Urinary bladder (tissue), 4 donors: ENCODE data around the gene GARNL3. TPM values are rescaled to one million over a fixed set of nuclear protein-coding genes. Genes with fewer than 3 reads are reported as not detected.

Source experiments
- DNase-seq: peaks from one replicate; pipeline ENCODE4 v3.0.0-alpha.2; 2015; ENCODE audit errors: extremely low spot score
- H3K27ac ChIP-seq: one replicate; pipeline ENCODE4 v1.5.1; 2013; ENCODE audit warnings: low read depth, mild to moderate bottlenecking, moderate library complexity
- H3K36me3 ChIP-seq: one replicate; pipeline ENCODE4 v1.6.1; 2013; ENCODE audit warnings: mild to moderate bottlenecking, moderate library complexity; ENCODE audit not compliant: insufficient read depth
- H3K4me1 ChIP-seq: one replicate; pipeline ENCODE4 v1.6.1; 2013; ENCODE audit warnings: mild to moderate bottlenecking, moderate library complexity; ENCODE audit not compliant: insufficient read depth
- H3K4me3 ChIP-seq: one replicate; pipeline ENCODE4 v1.5.1; 2013; ENCODE audit warnings: low read depth, low read length
- WGBS: extraction: QIAGEN DNeasy Blood & Tissue Kit; methylation state at CpG from one replicate; pipeline ENCODE4 v1.1.7; 2013; 5-methylcytosine and 5-hydroxymethylcytosine counted together
- polyA plus RNA-seq: library from polyadenylated mRNA; stranded (reverse); fragments of 200-250 nt; gene quantifications from one replicate; pipeline ENCODE4 v1.2.3, GENCODE V29; 2013
- total RNA-seq: library from RNA; depleted of rRNA; stranded (reverse); fragments of >200 nt; gene quantifications from one replicate; pipeline ENCODE4 v1.2.3, GENCODE V29; 2014
- donor health status: healthy with polysubstance abuse.
- donor health status: healthy.

Gene GARNL3
- total and polyA plus RNA-seq, 2 donors = 22.0 to 58.0 TPM

- WGBS = 98% methylated on average over 1 of the region's 1 CpG
- Histone ChIP-seq H3K4me3 (no peak overlapping the region), H3K4me1 (no peaks in the 10 kb centered on the region), H3K27ac (no peak overlapping the region), H3K36me3 (peaks cover 2% of the 10 kb centered on the region)
- no peak for DNase-seq
Measured at GRCh38 chr9:127277770-127278169, 13.2 kb downstream of the GARNL3 start.

GRCh38 chr9:127278372-127278771 lies 13.8 kb downstream of the GARNL3 start:
- 94% methylated on average over 2 of the region's 2 CpGs for WGBS
- Histone ChIP-seq H3K4me1 (no peaks in the 10 kb centered on the region), H3K27ac (no peak overlapping the region), H3K36me3 (no peaks in the 10 kb centered on the region), H3K4me3 (no peak overlapping the region)
- no peak for DNase-seq

- Histone ChIP-seq H3K4me3 (no peak overlapping the region), H3K4me1 (no peaks in the 10 kb centered on the region), H3K27ac (no peak overlapping the region), H3K36me3 (no peaks in the 10 kb centered on the region)
- 57% methylated on average over 3 of the region's 3 CpGs for WGBS
- no peak for DNase-seq
Measured at GRCh38 chr9:127279717-127280285, 15.2 kb downstream of the GARNL3 start.

- H3K4me3 ChIP-seq = no peak overlapping the region
- 77% methylated on average over 8 of the region's 8 CpGs for WGBS
- no peak for DNase-seq
Measured at GRCh38 chr9:127280880-127281660, 16.5 kb downstream of the GARNL3 start.

GRCh38 chr9:127281891-127282290 lies 17.3 kb downstream of the GARNL3 start:
- H3K4me3 ChIP-seq = no peak overlapping the region
- DNase-seq = no peak
- H3K27ac ChIP-seq = no peak overlapping the region
- H3K36me3 ChIP-seq = no peaks in the 10 kb centered on the region
- no peaks in the 10 kb centered on the region for H3K4me1 ChIP-seq

More at GRCh38 chr9:127280880-127281660, 16.5 kb downstream of the GARNL3 start:
- H3K27ac ChIP-seq = no peak overlapping the region
- no peaks in the 10 kb centered on the region for H3K4me1 ChIP-seq
- H3K36me3 ChIP-seq = no peaks in the 10 kb centered on the region

- no peak overlapping the region for H3K27ac ChIP-seq
- no peaks in the 10 kb centered on the region for H3K4me1 ChIP-seq
- H3K36me3 ChIP-seq = no peaks in the 10 kb centered on the region
- DNase-seq = no peak
- no peak overlapping the region for H3K4me3 ChIP-seq
Measured at GRCh38 chr9:127282611-127283010, 18.0 kb downstream of the GARNL3 start.

- 97% methylated on average over 3 of the region's 3 CpGs for WGBS
- no peak for DNase-seq
- H3K4me1 ChIP-seq = no peaks in the 10 kb centered on the region
- H3K27ac ChIP-seq = no peak overlapping the region
- H3K4me3 ChIP-seq = no peak overlapping the region
- H3K36me3 ChIP-seq = no peaks in the 10 kb centered on the region
Measured at GRCh38 chr9:127283135-127283534, 18.6 kb downstream of the GARNL3 start.

GRCh38 chr9:127283917-127284497 lies 19.4 kb downstream of the GARNL3 start:
- H3K27ac ChIP-seq = no peak overlapping the region
- WGBS = 25% methylated on average over 2 of the region's 2 CpGs
- no peaks in the 10 kb centered on the region for H3K4me1 ChIP-seq
- no peak overlapping the region for H3K4me3 ChIP-seq
- no peak for DNase-seq
- no peaks in the 10 kb centered on the region for H3K36me3 ChIP-seq

- no peak for DNase-seq
- Histone ChIP-seq H3K36me3 (no peaks in the 10 kb centered on the region), H3K4me3 (no peak overlapping the region), H3K4me1 (no peaks in the 10 kb centered on the region), H3K27ac (no peak overlapping the region)
Measured at GRCh38 chr9:127285965-127286364, 21.4 kb downstream of the GARNL3 start.

- Histone ChIP-seq H3K27ac (no peak overlapping the region), H3K4me1 (peaks cover 2% of the 10 kb centered on the region), H3K36me3 (no peaks in the 10 kb centered on the region), H3K4me3 (no peak overlapping the region)
- 92% methylated on average over 3 of the region's 3 CpGs for WGBS
- DNase-seq = no peak
Measured at GRCh38 chr9:127290561-127291065, 26.0 kb downstream of the GARNL3 start.

- DNase-seq = no peak
- Histone ChIP-seq H3K27ac (no peak overlapping the region), H3K4me1 (peaks cover 2% of the 10 kb centered on the region), H3K36me3 (no peaks in the 10 kb centered on the region), H3K4me3 (no peak overlapping the region)
- WGBS = 95% methylated on average over 4 of the region's 4 CpGs
Measured at GRCh38 chr9:127291246-127291778, 26.7 kb downstream of the GARNL3 start.

GRCh38 chr9:127292415-127292814 lies 27.8 kb downstream of the GARNL3 start:
- 96% methylated on average over 4 of the region's 4 CpGs for WGBS
- no peak overlapping the region for H3K27ac ChIP-seq
- no peak for DNase-seq

GRCh38 chr9:127293328-127293727 lies 28.8 kb downstream of the GARNL3 start:
- 39% methylated on average over 5 of the region's 5 CpGs for WGBS
- no peak for DNase-seq
- Histone ChIP-seq H3K4me3 (no peak overlapping the region), H3K36me3 (no peaks in the 10 kb centered on the region), H3K27ac (no peak overlapping the region), H3K4me1 (peaks cover 2% of the 10 kb centered on the region)

More at GRCh38 chr9:127292415-127292814, 27.8 kb downstream of the GARNL3 start:
- Histone ChIP-seq H3K4me3 (no peak overlapping the region), H3K36me3 (no peaks in the 10 kb centered on the region), H3K4me1 (peaks cover 2% of the 10 kb centered on the region)

- no peaks in the 10 kb centered on the region for H3K36me3 ChIP-seq
- WGBS = 43% methylated on average over 1 of the region's 1 CpG
- DNase-seq = no peak
Measured at GRCh38 chr9:127293767-127294166, 29.2 kb downstream of the GARNL3 start.

More at GRCh38 chr9:127293767-127294166, 29.2 kb downstream of the GARNL3 start:
- H3K4me3 ChIP-seq = no peak overlapping the region
- peaks cover 2% of the 10 kb centered on the region for H3K4me1 ChIP-seq
- H3K27ac ChIP-seq = peak overlapping the region; percentile 27
